ENCODE measurements around the gene EYA4.

The EYA4 gene, protein sequence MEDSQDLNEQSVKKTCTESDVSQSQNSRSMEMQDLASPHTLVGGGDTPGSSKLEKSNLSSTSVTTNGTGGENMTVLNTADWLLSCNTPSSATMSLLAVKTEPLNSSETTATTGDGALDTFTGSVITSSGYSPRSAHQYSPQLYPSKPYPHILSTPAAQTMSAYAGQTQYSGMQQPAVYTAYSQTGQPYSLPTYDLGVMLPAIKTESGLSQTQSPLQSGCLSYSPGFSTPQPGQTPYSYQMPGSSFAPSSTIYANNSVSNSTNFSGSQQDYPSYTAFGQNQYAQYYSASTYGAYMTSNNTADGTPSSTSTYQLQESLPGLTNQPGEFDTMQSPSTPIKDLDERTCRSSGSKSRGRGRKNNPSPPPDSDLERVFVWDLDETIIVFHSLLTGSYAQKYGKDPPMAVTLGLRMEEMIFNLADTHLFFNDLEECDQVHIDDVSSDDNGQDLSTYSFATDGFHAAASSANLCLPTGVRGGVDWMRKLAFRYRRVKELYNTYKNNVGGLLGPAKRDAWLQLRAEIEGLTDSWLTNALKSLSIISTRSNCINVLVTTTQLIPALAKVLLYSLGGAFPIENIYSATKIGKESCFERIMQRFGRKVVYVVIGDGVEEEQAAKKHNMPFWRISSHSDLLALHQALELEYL

GRCh38 chr6:133241086-133241900 is at the start of gene EYA4:
EYA4 (plus strand) TSS chr6:133241357; CDS start chr6:133274781, 33,424 bp downstream.
- peak; percentile 75 for DNase-seq

GRCh38 chr6:133193396-133193795 is 47.8 kb upstream of the EYA4 start:
- DNase-seq: no peak

- DNase-seq: peak; percentile 35
Measured at GRCh38 chr6:133198725-133199124, 42.4 kb upstream of the EYA4 start.

GRCh38 chr6:133201231-133201630 is 39.9 kb upstream of the EYA4 start:
- DNase-seq: no peak

- peak; percentile 38 for DNase-seq
Measured at GRCh38 chr6:133202610-133203343, 38.4 kb upstream of the EYA4 start.

DNA sequence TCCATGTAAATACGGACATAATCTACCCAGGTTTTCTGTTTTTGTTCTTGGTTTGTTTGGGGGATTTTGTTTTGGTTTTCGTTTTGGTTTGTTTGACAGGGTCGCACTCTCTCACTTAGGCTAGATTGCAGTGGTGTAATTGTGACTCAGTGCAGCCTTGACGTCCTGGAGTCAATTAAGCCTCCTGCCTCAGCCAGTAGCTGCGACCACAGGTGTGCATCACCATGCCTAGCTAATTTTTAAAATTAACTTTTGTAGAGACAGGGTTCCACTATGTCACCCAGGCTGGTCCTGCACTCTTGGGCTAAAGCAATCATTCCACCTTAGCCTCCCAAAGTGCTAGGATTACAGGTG is 37.8 kb upstream of the EYA4 start:
- no peak for DNase-seq

GRCh38 chr6:133205304-133205703 is 35.9 kb upstream of the EYA4 start:
- no peak for DNase-seq

GRCh38 chr6:133206942-133207341 is 34.2 kb upstream of the EYA4 start:
- DNase-seq: no peak

- no peak for DNase-seq
Measured at GRCh38 chr6:133207754-133208153, 33.4 kb upstream of the EYA4 start.

GRCh38 chr6:133208183-133208755 is 32.9 kb upstream of the EYA4 start:
- no peak for DNase-seq

DNA sequence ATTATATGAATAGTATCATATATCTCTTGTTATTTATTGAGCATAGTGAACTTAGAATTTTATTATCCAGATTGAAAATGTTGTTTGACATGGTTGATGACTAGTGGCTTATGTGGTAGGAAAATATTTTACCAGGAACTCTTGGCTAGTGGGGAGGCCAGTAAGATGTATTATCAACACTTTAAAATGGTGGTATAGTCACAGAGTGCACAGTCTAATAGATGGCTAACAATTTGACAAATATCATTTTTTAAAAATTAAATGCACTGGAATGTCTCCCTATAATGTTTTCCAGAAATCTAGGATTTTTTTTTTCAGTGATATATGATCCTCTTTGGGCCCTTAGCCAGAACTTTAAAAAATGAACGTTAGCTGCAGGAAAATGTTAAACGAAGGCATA is 26.9 kb upstream of the EYA4 start:
- DNase-seq: no peak

- DNase-seq: no peak
Measured at GRCh38 chr6:133218852-133219251, 22.3 kb upstream of the EYA4 start.

DNA sequence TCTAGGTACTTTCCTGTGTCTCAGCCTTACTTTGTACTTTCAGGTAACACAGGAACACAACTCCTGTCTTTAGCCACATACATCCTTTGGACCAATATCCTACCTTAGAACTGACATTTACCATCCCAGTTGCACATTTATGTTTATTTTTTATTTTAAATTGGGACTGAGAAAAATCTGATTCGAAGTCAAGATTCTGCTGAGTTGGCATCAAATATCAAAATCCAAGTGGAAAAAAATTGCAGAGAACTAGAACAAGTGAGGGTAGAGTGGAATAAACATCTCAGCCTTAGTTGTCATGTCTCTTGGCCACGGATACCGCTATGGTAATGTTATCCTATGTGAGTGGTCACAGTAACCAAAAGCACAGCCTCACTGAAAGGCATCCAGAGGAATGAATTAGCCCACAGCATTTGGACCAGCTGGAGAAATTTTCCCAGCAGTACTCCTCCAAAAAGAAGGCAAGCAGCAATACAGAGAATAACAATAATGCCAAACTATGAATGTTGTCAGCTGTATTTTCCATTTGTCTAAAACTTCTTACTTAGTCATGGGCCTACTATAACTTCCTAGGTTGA is 17.6 kb upstream of the EYA4 start:
- DNase-seq: no peak

DNA sequence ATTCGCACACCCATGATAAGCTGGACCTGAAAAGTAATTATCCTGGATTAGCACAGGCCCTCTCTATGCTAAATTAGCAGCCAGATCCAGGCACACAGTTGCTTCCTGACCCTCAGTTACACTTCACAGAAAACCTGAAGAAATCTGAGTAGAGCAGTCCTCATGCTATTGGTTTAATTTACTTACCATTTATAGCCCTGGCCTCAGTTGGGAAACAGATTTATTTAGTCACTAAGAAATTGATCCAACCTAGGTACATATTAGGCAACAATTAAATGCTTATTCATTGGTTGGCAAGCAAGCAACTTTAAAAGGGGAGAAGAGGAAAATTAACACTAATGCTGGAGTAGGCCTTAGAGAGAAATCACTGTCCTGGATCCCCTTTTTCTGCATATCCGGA is 15.6 kb upstream of the EYA4 start:
- no peak for DNase-seq

DNA sequence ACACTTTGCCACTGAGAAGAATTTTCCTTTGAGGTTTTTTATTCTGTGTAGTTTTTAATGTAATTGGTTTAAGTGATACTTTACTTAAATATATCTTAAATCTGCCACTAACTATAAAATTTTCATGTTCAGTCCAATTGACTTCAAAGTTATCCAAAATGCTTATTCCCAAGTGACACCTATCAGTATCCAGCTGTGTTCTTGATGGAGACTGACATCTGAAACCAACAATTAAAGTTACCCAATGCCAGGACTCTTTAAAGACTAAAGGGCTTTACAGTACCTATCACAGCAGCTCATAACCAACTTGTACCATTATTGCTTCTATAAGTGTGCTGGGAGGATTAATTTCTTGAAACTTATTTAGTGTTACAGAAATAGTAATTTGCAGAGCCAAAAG is 13.8 kb upstream of the EYA4 start:
- no peak for DNase-seq

GRCh38 chr6:133230052-133230451 is 11.1 kb upstream of the EYA4 start:
- DNase-seq: no peak

- DNase-seq: no peak
Measured at GRCh38 chr6:133235221-133235620, 5.9 kb upstream of the EYA4 start.

- DNase-seq: peak; percentile 89
Measured at GRCh38 chr6:133236932-133237331, 4.2 kb upstream of the EYA4 start.

DNA sequence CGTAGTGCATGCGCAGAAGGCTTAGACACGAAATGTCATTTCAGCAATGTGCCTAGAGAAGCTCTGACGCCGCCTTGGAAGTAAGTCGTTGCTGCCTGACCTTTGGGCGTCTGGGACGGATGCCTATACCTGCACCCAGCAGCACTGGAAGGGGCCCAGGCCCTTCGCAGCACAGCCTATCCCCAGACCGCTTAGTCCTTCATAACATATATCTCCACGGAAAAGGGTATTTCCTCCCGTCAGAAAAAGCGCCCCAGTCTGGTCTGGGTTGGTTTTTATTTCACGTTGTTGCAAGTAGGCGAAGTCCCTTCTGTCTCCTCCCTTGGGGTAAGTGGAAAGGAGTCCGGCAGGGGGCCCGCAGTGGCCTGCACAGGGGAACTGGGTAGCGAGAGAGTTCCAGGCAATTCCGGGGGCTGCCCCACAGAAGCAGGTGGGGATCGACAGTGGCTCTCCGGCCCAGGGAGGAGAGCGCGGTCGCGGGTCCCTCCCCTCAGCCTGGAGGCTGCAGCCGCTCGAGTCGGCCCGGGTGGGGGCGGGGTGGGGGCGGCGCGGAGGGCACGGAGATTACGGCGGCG is 559 bp upstream of the EYA4 start:
- DNase-seq: peak; percentile 76

DNA sequence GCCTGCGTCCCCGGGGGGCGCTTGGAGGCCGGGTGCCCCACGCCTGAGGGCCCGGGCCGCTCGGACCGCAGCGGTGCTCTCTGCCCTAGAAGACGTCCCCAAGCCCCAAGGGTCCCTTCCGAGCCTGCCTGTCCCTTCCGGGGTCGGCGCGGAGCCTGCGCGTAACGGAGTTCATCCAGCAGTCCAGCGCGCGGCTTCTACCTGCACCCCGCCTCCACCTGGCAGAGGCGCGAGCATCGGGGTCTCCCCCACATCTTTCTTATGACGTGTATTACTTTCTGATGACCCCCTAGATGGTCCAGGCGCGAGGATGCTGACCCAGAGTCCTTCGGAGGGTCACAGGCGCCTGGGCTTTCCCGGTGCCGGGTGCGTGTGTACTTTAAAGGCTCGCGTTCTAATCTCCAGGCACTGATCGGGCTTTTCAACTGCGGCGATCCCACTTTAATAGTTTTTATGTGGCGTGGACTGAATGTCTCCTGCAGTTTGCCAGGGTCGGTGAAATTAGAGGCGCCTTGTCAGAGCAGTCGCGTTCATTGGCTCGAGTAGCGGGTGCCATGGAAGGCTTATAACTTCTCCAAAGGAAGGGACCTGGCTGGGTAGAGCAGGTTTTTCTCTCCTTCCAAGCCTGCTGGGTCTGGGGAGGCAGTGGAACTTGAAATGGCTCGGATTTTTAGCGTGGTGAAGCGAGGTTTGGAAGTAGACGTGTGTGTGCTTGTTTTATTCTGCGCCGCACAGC is 912 bp downstream of the EYA4 start:
- peak; percentile 49 for DNase-seq

Measured in HCEC 1CT (cell line).